Tibial nerve (tissue), 3 donors: ENCODE data around the gene NPHP4.

ENCODE experiments used
- POLR2A ChIP-seq, 2 donors: fragments of 450-650 bp; IDR thresholded peaks; one replicate each; pipeline ENCODE4 v1.6.1; 2017; ENCODE audit warnings: antibody characterized with exemption in 2 of 2, mild to moderate bottlenecking in 2 of 2, moderate library complexity in 2 of 2
- TF ChIP-seq, protein P1 (sequence below), 5 experiments: fragments of 200-600 bp in 3 of 5; fragments of 450-650 bp in 2 of 5; sonication (generic) in 3 of 5; IDR thresholded peaks; one replicate each; pipeline ENCODE4 v1.5.1; 2016 to 2019; ENCODE audit warnings: antibody characterized with exemption in 5 of 5, mild to moderate bottlenecking in 3 of 5, moderate library complexity in 2 of 5

DNA sequence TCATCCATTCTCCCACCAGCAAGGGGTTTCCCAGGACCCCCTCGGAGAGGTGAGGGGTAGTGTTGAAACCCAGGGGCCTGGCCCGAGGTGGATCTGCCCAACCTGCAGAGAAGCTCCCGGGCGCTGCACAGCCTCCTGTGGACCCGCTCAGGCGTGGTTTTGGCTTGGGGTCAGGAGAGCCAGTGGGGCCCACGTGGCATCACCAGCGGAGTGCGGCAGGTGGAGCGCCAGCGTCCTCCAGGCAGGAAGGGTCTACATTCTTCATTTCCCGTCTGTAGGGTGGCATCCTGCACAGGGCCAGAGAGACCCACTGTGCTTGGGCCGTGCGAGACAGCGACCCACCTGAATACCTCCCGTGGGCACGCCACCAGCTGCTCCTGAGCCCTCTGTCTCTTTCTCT is 135.2 kb downstream of the NPHP4 start:
- TF ChIP-seq POLR2A (IDR thresholded peaks at IDR 0.05): no peak
- TF ChIP-seq, protein P1, sequence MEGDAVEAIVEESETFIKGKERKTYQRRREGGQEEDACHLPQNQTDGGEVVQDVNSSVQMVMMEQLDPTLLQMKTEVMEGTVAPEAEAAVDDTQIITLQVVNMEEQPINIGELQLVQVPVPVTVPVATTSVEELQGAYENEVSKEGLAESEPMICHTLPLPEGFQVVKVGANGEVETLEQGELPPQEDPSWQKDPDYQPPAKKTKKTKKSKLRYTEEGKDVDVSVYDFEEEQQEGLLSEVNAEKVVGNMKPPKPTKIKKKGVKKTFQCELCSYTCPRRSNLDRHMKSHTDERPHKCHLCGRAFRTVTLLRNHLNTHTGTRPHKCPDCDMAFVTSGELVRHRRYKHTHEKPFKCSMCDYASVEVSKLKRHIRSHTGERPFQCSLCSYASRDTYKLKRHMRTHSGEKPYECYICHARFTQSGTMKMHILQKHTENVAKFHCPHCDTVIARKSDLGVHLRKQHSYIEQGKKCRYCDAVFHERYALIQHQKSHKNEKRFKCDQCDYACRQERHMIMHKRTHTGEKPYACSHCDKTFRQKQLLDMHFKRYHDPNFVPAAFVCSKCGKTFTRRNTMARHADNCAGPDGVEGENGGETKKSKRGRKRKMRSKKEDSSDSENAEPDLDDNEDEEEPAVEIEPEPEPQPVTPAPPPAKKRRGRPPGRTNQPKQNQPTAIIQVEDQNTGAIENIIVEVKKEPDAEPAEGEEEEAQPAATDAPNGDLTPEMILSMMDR (IDR thresholded peaks at IDR 0.05): no peak
